PC-9 (cell line): ENCODE results near the gene GBA3.

Experiments
- CTCF ChIP-seq: fragments of 200-600 bp; sonication (generic); conservative IDR thresholded peaks from 2 replicates; pipeline ENCODE4 v1.6.1; 2017; ENCODE audit warnings: mixed run types, antibody characterized with exemption, mild to moderate bottlenecking, moderate library complexity
- EZH2 ChIP-seq: fragments of 200-600 bp; sonication (generic); IDR thresholded peaks from 2 replicates; pipeline ENCODE4 v1.8.0; 2017; ENCODE audit warnings: antibody characterized with exemption, low read depth

- no peak for TF ChIP-seq CTCF
- no peak for TF ChIP-seq EZH2
These were observed 24.4 kb upstream of the GBA3 start for GRCh38 chr4:22668301-22668700.
